Erythroblast (primary cell): ENCODE results near the gene SLC16A4.

Experiments
- GATA1 ChIP-seq: IDR thresholded peaks from 2 replicates; pipeline ENCODE4 v1.6.1; 2011; ENCODE audit warnings: low read depth, mild to moderate bottlenecking, control low read depth, low read length, moderate library complexity
- POLR2A ChIP-seq: IDR thresholded peaks from 2 replicates; pipeline ENCODE4 v1.6.1; 2011; ENCODE audit warnings: mild to moderate bottlenecking, low read length

- TF ChIP-seq POLR2A, result no peak
- no peak for TF ChIP-seq GATA1
Observed at GRCh38 chr1:110343249-110343648, 47.6 kb downstream of the SLC16A4 start.
